Measurements from ENCODE around the gene MAGI1.

MAGI1 gene

GRCh38 chr3:65971293-65972252 is 67.1 kb downstream of the MAGI1 start:
- DNase-seq: no peak

DNA sequence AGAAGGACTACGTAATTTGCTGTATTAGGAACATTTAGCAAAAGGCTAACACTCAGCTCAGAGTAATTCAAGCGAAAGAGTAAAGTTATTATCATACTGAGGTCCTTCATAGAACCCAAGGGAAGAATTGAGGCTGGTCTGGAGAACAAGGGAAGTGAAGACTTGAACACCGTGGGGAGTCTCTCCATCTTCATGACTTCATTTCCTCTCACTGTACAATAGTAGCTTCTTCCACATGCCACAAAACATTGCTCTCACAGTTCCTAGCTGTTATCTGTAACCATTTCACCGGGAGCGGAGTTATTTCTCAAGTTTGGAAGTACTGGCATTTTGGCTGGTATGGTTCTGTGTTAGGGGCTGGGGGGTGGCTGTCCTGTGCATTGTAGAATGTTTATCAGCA is 69.7 kb downstream of the MAGI1 start:
- no peak for DNase-seq

DNA sequence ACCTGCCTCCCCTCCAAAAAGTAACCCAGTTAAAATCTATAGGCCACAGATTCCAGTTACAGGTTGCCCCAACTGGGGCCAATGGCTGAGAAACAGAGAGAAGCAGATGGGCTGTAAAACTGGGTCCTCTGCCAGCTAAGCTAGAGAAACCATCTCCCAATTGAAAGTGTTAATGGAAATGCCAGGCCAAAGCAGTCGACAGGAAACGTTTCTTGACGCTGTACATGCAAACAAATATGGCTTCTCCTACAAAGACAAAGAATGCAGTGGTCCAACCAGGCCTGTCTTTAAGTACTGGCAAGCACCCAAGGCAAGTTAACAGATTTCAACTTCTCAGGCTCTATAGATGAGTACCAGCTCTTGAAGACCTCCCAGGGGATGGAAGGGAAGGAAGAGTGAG is 71.3 kb downstream of the MAGI1 start:
- no peak for DNase-seq

- no peak for DNase-seq
Observed at GRCh38 chr3:65964838-65965237, 73.9 kb downstream of the MAGI1 start.

DNA sequence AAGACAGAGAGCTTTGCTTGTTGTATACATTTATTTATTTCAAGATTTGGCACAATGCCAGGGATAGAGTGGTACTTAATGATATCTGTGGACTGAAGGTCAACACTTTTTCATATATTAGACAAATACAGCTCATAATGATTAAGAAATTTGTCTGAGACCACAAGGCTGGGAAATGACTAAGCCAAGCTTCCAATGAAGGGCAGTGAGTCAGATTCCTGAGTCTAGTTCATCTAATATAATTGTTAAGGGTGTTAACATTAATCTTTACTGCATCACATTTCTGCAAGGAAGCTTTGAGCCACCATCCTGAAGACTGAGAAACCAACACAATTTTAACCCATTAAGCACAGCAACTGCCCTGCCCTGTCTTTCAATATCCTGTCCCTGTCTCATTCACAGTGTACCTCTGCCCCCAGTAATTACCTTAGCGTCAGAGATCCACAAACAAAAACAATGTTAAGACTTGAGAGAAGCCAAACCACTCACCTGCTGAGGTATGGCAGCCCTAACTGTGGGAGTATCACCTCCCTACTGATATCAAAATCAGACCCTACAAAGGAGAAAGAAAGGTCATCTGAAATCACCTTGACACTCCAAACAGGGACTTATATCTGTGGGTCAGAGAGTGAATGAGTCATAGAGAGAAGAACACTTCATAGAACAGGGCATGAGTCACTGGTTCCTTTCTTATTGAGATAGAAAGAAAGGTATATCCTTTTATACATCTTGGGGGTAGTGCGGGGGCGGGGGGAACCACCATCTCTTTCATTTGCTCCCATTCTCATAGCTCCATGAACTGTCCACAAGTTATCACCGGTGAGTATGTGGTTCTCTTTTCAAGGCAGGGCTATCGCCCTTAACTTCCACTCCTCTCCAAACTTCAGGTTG is 74.7 kb downstream of the MAGI1 start:
- no peak for DNase-seq

DNA sequence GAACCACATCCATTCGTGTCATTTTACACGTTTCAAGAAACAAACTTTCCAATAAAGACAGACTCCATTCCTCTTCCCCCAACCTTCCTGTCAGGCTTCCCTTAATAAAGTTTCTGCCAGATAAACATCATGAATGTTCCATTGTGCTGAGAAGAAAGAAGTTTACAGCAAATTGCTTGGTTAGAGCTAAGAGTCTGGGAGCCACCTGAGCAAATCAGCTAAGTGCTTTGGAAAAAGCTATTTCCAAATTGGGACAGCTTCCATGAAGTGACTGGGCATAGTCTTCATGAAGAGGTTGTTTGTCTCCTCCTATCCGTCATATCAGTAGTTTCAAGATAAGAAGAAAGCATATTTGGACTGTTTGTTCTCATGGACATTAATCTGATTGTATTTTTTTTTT is 77.0 kb downstream of the MAGI1 start:
- DNase-seq: no peak

GRCh38 chr3:65961128-65961527 is 77.6 kb downstream of the MAGI1 start:
- no peak for DNase-seq

GRCh38 chr3:65960087-65960486 is 78.6 kb downstream of the MAGI1 start:
- DNase-seq: no peak

DNA sequence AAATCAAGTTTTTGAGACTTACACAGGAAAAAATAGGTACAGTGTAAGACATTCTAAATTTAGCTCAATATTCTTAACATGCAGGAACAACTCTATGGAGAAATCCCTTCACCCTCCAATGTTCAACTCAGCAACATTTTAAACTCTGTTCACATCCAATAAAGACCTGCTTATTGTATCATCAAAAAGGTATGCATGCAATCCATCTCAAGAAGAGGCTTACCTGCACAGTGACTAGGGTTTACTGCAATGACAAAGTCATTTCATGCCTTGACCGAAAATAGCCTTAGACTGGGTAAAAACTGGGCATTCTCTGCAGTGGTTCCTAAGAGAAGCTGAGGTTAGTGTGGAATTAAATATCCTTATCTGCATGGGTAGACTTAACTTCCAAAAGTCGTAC is 80.5 kb downstream of the MAGI1 start:
- DNase-seq: no peak

DNA sequence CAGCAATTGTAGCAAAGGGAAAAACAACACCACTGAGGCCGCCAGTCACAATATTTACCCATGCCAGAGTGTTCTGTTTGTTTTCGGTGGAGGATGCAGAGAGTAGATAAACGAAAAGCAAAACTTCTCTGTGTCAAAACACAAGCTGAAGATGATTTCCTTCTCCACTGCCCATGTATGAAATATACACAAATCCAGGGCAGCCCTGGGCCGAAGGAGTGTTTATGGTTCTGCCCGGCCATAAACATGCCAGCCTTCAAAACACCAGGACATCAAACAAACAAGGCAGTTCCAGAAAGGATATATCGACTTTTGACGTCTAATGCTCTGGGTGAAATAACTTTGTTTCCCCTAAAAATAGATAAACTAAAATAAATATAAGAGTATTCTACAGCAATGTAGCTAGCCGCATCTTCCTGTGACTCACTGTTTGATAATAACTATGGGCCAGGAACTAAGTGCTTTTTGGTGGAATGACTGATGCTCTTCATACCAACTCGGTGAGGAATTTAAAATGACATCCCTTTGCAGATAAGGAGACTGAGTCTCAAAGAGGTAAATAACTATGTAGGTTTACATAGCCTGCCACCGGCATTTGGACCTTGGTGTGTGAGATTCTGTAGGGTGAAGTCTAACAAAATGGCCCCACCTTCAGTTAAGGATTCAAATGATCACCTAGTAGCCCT is 82.8 kb downstream of the MAGI1 start:
- DNase-seq: no peak

DNA sequence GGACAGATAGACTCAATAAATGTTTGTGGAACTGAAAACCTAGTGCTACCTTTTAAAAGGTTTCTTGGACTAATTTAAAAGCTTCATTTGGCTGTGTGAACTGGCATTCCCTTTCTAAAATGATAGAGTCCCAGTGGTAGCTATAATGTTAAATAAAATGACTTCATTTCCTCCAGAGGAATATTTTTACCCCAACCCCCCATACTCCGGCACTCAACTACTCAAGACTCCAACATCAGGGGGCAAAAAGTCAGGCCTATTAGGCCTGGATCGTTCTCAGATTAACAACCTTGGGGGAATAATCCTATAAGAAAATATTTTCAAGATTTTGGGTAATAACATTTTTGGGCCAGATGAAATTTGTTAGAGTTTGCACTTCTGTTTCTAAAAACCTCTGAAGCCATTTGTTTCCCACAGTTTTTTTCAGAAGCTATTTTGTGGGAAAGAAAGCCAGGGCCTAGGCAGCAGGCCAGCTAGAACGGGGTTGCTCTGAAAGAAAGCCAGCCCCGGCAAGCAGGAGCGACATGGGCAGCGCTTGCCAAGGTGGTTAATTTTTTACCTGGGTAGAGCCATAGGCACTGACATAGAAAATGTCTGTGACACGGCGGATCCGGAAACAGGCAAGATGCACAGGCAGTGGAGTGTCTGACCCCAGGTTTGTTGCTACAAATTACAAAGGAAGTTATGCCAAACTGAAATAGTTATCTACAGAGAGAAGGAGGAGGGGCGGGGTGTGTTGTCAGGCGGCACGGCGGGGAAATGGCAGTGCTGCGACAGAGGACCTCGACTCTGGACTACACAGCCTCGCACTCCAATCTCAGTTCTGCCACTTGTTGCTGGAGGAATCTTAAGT is 84.6 kb downstream of the MAGI1 start:
- no peak for DNase-seq

- DNase-seq: no peak
Observed at GRCh38 chr3:65953301-65953812, 85.4 kb downstream of the MAGI1 start.

DNA sequence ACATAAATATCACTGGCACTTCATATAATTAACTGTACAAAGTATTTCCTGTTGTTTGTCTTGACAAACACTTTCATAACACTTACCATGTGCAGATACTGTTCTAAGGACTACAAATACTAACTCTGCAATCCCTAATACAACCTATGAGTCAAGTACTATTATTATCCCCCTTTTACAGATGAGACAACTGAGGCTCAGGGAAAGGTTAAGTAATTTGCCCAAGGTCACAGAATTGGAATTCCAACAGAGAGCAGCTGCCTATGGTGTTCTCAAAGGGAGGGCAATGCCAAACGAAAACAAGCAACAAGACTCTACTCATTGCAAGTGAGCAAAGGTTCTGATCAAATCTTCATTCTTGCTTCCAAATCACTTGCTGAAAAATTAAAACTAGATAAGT is 85.9 kb downstream of the MAGI1 start:
- no peak for DNase-seq

DNA sequence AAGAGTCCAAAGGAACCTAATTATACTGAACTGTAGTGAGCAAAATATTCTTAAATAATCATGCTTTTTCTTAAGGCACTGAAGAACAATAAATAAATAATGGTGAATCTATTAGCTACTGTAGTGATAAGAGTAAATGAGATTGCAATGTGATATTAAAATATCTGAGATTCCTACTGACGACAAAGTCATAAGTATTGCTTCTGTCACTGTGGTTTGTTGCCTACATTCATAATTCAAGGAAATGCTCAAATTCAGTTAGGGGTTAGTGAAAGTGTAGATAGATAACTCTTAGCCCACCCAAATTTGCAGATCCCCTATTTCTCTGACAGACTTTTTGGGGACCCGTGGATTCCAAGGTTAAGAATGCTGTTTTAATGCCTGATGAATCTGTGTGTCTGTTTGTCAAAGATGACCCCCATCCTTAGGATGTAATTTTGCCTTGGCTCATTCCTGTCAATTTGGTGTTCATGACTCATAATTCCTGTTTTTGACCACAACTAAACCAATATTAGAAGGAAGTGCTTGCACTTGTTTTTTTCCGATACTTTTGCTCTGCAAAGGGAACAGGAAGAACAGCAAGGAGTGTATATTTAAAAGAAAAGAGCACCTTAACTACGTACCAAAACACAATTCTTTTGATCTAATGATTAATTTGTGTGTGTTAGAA is 86.7 kb downstream of the MAGI1 start:
- DNase-seq: no peak

DNA sequence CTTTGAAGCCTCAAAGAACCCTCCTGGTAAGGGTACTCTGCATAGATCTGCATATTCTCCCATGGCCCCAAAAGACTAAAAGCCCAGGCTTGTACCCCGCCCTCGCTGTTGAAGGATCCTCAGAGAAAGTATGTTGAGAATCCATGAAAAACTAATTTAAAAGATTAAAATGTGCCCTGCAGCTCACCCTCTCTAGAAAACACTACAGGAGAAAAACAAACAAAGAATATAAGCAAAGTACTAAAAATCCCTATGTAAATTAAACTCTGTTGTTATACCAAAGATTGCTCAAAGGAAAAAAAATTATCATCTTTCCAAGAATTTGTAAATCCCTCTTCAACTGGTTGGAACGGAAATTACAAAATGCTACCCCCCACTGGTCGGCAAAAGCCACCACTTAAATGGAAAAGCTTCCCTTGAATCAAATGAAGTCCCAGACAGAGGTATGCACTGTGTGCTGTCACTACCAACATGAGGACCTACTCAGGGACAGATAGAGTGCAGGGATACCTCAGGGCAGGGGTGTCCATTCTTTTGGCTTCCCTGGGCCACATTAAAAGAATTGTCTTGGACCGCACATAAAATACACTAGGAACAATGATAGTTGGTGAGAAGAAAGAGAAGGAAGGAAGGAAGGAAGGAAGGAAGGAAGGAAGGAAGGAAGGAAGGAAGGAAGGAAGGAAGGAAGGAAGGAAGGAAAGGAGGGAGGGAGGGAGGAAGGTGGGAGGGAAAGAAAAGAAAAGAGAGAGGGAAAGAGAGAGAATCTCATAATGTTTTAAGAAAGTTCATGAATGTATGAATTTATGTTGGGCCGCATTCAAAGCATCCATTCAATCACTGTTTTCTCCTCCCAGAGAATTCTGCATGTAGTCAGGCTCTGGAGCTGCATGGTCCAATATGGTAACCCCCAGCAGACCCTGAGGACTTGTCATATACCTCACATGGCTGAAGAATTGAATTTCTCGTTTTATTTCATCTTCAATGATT is 88.1 kb downstream of the MAGI1 start:
- DNase-seq: no peak

GRCh38 chr3:65948841-65949573 is 89.7 kb downstream of the MAGI1 start:
- no peak for DNase-seq

DNA sequence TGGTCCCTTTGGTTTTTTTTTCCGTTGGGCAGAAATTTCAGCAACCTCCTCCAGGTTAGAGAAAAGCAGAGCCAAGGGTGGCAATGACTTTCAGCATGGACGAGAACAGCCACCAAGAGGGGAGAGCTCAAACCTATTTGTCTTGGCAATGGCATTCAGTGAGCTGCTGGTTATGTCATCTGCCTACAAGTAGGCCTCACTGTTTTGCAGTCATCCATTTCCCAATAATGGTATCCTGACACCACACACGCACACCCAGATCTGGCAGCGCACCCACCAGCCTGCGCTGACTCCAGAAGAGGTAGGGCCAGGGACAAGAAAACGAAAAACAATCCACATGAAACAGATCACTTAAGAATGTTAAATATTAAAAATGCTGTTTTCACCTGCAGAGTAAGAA is 92.3 kb downstream of the MAGI1 start:
- no peak for DNase-seq

DNA sequence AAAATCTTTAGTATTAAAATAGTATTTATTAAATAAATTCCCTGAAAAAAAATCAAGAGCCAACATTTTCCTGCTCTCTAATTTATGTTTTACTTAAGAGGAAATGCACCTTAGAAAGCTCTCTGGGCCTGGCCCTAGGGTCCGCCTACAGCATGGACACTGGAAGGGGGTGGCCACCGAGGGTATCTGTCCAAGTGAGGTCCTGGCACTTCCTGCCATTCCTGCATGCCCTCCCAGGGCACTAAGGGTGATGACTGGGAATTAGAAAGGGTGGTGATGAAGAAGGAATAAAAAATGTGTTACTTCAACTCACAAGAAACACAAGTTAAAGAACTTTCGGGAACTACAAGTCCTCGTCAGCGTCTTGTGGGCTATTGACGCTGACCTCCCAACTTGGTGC is 92.8 kb downstream of the MAGI1 start:
- no peak for DNase-seq

DNA sequence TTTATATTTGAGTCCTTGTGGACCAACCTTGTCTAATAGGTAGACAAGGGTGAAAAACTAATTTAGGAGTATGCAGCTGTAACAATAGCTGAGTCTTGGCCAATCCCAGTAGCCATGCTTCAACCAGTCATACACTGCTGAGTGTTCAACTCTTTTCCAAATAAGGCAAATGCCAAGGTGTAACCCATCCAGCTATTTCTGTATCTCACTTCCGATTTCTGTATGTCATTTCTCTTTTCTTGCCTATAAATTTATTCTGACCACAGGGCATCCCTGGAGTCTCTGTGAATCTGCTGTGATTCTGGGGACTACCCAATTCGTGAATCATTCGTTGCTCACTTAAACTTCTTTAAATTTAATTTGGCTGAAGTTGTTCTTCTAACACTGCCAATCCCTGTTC is 93.2 kb downstream of the MAGI1 start:
- DNase-seq: no peak
